ENCODE data around the gene NSMCE1.

The NSMCE1 gene

DNA sequence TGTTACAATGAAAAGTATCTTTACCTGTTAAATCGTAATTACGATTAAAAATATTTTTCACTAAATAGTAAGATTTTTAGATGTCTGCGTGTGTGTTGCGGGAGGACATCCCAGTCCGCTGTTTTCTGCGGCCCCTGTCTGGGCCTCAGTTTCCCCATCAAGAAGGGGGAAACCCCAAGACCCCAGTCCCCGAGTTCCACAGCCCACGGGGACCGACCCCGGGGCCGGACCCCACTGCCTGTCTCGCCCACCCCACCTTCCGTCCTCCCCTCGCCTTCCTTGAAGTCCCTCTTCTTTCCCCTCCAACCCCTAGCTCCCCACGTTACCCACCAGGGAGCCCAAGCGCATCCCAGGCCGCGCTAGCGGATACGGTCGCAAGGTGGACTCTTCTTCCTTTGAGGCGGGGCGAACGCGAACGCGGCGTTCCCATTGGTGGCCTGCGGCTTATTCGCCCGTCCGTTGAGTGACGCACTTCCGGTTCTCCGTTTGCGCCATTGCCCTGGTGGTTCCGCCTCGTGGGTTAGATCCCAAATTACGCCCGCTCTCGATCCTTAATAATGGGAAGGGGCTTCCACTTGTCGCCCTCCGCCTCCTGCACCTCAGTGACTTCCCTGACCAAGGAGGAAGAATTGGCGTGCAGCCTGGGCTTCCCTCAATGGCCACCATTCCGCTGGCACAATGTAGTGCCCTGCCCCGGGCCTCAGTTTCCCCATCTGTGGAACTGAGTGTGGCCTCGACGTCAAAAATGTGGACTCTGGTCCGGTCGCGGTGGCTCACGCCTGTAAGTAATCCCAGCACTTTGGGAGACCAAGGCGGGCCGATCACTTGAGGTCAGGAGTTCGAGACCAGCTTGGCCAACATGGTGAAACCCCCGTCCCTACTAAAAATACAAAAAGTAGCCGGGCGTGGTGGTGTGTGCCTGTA, at the start of gene NSMCE1:
Gene NSMCE1, minus strand, starts transcription at position 397 of the 924 bp plus-strand sequence. CDS start 11,202 bp downstream, outside the sequence.
- peak; percentile 96 for DNase-seq

- no peak for DNase-seq
Measured at GRCh38 chr16:27317738-27318391, 49.3 kb upstream of the NSMCE1 start.

- peak; percentile 40 for DNase-seq
Measured at GRCh38 chr16:27317320-27317719, 48.7 kb upstream of the NSMCE1 start.

DNA sequence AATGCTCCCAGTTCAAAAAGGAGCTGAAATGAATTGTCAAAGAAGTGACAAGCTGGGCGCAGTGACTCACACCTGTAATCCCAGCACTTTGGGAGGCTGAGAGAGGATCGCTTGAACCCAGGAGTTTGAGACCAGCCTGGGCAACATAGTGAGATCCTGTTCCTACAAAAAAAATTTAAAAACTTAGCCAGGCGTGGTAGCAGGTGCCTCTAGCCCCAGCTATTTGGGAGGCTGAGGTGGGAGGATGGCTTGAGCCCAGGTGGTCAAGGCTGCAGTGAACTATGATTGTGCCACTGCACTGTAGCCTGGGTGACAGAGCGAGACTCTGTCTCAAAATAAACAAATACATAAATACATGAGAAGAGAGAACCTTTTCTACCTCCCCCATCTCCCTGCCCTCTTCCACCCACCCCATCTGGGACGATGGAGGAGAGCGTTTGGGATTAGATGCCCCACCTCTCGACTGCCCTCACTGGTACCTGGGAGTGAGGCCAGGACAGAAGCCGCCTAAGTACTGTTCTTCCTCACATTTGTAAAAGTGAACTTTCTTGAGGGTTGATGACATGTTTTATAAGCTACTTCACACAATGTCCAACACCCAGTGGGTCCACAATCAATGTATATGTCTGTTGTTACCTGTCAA, 47.6 kb upstream of the NSMCE1 start:
- no peak for DNase-seq

- DNase-seq, result peak; percentile 65
Measured at GRCh38 chr16:27315333-27316037, 46.9 kb upstream of the NSMCE1 start.

DNA sequence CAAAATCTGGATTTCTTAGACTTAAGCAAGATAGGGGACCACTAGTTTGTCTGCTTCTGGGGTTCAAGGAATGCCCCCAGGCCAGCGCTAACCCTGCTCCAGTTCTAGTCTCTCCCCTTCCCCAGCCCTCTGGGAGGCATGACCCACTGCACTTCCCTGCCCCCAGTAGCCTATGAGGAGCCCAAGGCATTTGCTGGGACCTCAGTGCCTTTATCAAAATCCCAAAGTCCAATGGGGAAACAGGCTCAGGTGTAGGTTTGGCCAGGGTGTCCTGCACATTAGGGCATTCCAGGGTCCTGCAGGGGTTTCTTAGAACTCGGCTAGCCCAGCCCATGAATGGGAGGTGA, 46.4 kb upstream of the NSMCE1 start:
- DNase-seq, result no peak

DNA sequence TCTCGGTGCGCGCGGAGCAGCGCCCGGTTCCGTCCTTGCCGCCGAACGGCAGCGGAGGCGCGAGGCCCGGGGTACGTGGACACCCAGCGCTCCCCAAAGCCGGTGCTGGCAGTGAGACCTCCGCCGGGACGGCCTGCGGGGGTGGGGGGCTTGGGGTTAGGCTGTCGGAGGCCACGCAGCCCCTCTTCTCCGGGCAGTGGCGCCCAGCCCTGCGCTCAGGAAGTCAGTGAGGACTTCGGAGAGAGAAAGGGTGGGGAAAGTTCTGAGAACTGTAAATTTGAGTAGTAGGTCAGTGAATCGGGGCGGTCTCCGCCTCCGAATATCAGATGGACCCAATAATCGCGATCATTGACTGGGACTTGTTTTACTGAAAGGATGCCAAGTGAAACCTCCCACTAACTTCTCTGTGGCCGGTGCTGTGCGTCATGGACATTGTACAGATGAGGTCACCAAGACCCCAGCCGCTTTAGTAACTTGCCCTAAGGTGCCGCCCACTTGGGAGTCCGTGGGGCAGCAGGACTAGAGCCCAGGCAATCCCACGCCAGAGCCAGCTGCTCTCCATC, 45.7 kb upstream of the NSMCE1 start:
- DNase-seq, result peak; percentile 72

GRCh38 chr16:27313422-27314160, 45.0 kb upstream of the NSMCE1 start, which contains the start of gene IL4R:
Gene IL4R, plus strand, starts transcription at chr16:27313974. Its CDS starts 26,230 bp downstream, at chr16:27340204.
- peak; percentile 78 for DNase-seq

- no peak for DNase-seq
Measured at GRCh38 chr16:27312580-27313421, 44.2 kb upstream of the NSMCE1 start.

- no peak for DNase-seq
Measured at GRCh38 chr16:27311897-27312303, 43.3 kb upstream of the NSMCE1 start.

DNA sequence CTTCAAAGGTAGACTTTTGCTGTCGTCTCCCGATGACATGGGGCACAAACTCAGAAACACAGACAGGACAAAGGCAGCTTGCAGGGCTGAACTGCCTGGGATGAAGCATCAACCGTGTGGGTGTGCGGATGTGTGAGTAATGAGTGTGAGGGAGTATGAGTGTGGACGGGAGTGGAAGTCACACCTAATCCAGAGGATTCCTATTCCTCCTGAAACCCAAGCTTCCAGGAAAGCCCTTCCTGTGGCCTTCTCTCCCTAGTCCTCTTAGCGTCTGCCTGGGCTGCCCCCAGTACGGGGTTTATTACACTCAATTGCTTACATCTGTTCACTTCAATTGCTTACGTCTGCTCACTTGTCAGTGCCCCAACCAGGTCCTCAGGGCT, 42.9 kb upstream of the NSMCE1 start:
- DNase-seq, result no peak

- DNase-seq, result no peak
Measured at GRCh38 chr16:27310576-27311447, 42.2 kb upstream of the NSMCE1 start.

GRCh38 chr16:27308792-27309191, 40.2 kb upstream of the NSMCE1 start:
- no peak for DNase-seq

- no peak for DNase-seq
Measured at GRCh38 chr16:27305839-27306442, 37.4 kb upstream of the NSMCE1 start.

- DNase-seq, result no peak
Measured at GRCh38 chr16:27304881-27305745, 36.5 kb upstream of the NSMCE1 start.

DNA sequence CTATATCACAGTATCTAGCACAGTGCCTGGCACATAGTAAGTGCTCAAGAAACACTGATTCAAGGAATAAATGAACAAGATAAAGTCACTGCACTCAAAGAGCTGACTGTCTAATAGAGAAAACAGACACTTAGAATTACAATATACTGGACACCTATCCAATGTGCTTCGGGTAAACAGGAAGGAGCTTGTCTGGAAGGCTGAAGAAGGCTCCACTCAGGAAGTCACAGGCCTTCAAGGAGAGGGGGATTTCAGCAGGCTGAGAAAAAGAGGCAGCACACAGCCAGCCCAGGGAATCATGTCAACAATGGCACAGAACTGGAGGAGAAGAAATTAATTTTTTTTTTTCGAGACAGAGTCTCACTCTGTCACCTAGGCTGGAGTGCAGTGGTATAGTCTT, 35.5 kb upstream of the NSMCE1 start:
- DNase-seq, result no peak

GRCh38 chr16:27303256-27304100, 34.9 kb upstream of the NSMCE1 start:
- DNase-seq, result no peak
